Uterus (tissue), 4 donors: ENCODE data around the gene AUNIP. TPM values are rescaled to one million over a fixed set of nuclear protein-coding genes. Genes with fewer than 3 reads are reported as not detected.

Source experiments
- DNase-seq, 2 donors: peaks; one replicate each; pipeline ENCODE4 v3.0.0-alpha.2; 2019 to 2020
- H3K27ac ChIP-seq, 2 donors: fragments of 200-600 bp; sonication (generic); 1 replicate in 1 of 2; 2 replicates in 1 of 2; pipeline ENCODE4 v1.5.1; 2016 to 2018
- H3K27me3 ChIP-seq, 2 donors: fragments of 200-600 bp; sonication (generic); one replicate each; pipeline ENCODE4 v1.5.1; 2018 to 2019; ENCODE audit warnings: control low read depth in 1 of 2
- H3K36me3 ChIP-seq, 2 donors: fragments of 200-600 bp; sonication (generic); one replicate each; pipeline ENCODE4 v1.5.1; 2019; ENCODE audit warnings: control low read depth in 1 of 2
- H3K4me1 ChIP-seq, 2 donors: fragments of 200-600 bp; sonication (generic); one replicate each; pipeline ENCODE4 v1.5.1; 2018 to 2019; ENCODE audit warnings: control low read depth in 1 of 2
- H3K4me3 ChIP-seq, 2 donors: fragments of 200-600 bp; sonication (generic); 1 replicate in 1 of 2; 2 replicates in 1 of 2; pipeline ENCODE4 v1.5.1; 2018 to 2019; ENCODE audit warnings: mild to moderate bottlenecking in 1 of 2
- H3K9me3 ChIP-seq, 2 donors: fragments of 200-600 bp; sonication (generic); one replicate each; pipeline ENCODE4 v1.5.1; 2019; ENCODE audit warnings: control low read depth in 1 of 2
- POLR2A ChIP-seq, 2 donors: fragments of 450-650 bp; IDR thresholded peaks; one replicate each; pipeline ENCODE4 v1.6.1; 2016; ENCODE audit warnings: antibody characterized with exemption in 2 of 2, mild to moderate bottlenecking in 1 of 2, moderate library complexity in 1 of 2
- intact Hi-C: fragments of 100-400 bp; cut with DNase I; formaldehyde crosslinking; loops from one replicate; pipeline ENCODE4 v1.15.1; 2023; ENCODE audit warnings: low total_unique reads
- total RNA-seq, 4 donors: library from RNA; depleted of rRNA in 3 of 4; stranded (reverse); fragments of >200 nt in 3 of 4; gene quantifications; one replicate each; pipeline versions ENCODE4 v1.1.0 to v1.2.4, GENCODE V29; 2014 to 2023
- TF ChIP-seq, protein P1 (sequence below), 4 experiments: fragments of 200-600 bp in 2 of 4; fragments of 450-650 bp in 2 of 4; sonication (generic) in 2 of 4; IDR thresholded peaks; one replicate each; pipeline ENCODE4 v1.5.1; 2016 to 2019; ENCODE audit warnings: antibody characterized with exemption in 4 of 4, mild to moderate bottlenecking in 2 of 4, moderate library complexity in 1 of 4
- donor health status: DM: yes; HTN: yes; CAD: no.

AUNIP gene
- total RNA-seq, 4 donors from 2014 or later, result 1.1 TPM; not detected in 3

GRCh38 chr1:25813734-25814471 is 45.4 kb downstream of the AUNIP start:
- no peaks in the 10 kb centered on the region for H3K4me1 ChIP-seq
- H3K4me3 ChIP-seq, result no peak overlapping the region
- no peaks in the 10 kb centered on the region for H3K36me3 ChIP-seq
- no peaks in the 10 kb centered on the region for H3K9me3 ChIP-seq
- DNase-seq, result no peak
- intact Hi-C loops, result loop anchor here (5.0 kb wide), 1 partner anchor 207 kb away; no protein-coding TSS in a partner anchor
- no peak overlapping the region for H3K27ac ChIP-seq
- no peaks in the 10 kb centered on the region for H3K27me3 ChIP-seq
- no peak for TF ChIP-seq POLR2A (IDR thresholded peaks at IDR 0.05)
- TF ChIP-seq, protein P1, sequence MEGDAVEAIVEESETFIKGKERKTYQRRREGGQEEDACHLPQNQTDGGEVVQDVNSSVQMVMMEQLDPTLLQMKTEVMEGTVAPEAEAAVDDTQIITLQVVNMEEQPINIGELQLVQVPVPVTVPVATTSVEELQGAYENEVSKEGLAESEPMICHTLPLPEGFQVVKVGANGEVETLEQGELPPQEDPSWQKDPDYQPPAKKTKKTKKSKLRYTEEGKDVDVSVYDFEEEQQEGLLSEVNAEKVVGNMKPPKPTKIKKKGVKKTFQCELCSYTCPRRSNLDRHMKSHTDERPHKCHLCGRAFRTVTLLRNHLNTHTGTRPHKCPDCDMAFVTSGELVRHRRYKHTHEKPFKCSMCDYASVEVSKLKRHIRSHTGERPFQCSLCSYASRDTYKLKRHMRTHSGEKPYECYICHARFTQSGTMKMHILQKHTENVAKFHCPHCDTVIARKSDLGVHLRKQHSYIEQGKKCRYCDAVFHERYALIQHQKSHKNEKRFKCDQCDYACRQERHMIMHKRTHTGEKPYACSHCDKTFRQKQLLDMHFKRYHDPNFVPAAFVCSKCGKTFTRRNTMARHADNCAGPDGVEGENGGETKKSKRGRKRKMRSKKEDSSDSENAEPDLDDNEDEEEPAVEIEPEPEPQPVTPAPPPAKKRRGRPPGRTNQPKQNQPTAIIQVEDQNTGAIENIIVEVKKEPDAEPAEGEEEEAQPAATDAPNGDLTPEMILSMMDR (IDR thresholded peaks at IDR 0.05), result no peak

DNA sequence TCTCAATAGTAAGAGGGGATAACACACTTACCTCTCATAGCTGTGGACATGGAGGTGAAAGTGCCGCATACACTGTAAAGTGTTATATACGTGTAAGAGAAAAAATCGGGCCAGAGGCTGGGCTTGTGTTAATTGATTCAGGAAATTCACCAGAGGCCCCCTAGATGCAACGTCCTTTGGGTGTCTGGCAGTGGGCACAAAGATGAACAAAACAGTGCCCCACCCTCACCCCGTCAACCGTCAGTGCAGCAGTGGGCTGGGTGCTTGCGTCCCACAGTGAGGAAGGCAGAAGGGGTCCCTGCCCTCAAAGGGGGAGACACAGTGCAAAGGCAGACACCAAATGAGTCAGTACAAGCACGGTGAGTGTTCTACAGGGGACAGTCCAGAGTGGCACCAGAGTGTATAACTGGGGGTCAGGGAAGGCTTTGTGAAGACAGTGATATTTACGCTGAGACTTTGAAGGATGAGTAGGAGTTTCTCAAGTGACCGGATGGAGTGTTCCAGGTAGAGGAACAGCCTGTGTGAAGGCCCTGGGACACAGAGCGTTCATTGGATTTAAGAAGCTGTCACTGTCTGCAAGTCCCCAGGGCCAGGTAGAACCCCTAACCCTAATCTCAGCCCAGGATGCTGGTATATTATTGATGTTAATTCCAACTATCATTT is 46.1 kb downstream of the AUNIP start:
- TF ChIP-seq POLR2A (IDR thresholded peaks at IDR 0.05), result no peak
- TF ChIP-seq, protein P1 (IDR thresholded peaks at IDR 0.05), result no peak
- Histone ChIP-seq H3K9me3 (no peaks in the 10 kb centered on the region), H3K4me3 (no peak overlapping the region), H3K4me1 (no peaks in the 10 kb centered on the region), H3K27me3 (no peaks in the 10 kb centered on the region), H3K27ac (no peak overlapping the region), H3K36me3 (no peaks in the 10 kb centered on the region)
- no peak for DNase-seq
- intact Hi-C loops, result loop anchor here (5.0 kb wide), 1 partner anchor 206 kb away; no protein-coding TSS in a partner anchor

- no peak overlapping the region for H3K27ac ChIP-seq
- H3K36me3 ChIP-seq, result no peaks in the 10 kb centered on the region
- H3K27me3 ChIP-seq, result no peaks in the 10 kb centered on the region
- H3K4me1 ChIP-seq, result peaks cover 0 to under 1% of the 10 kb centered on the region in 2 donors
- intact Hi-C loops, result loop anchor here (5.0 kb wide), 1 partner anchor 204 kb away; no protein-coding TSS in a partner anchor
- H3K4me3 ChIP-seq, result no peak overlapping the region
- no peak for TF ChIP-seq POLR2A (IDR thresholded peaks at IDR 0.05)
- TF ChIP-seq, protein P1 (IDR thresholded peaks at IDR 0.05), result no peak
- H3K9me3 ChIP-seq, result no peaks in the 10 kb centered on the region
- no peak for DNase-seq
Measured at GRCh38 chr1:25811384-25812082, 47.7 kb downstream of the AUNIP start.

GRCh38 chr1:25810341-25811299 is 48.6 kb downstream of the AUNIP start:
- H3K9me3 ChIP-seq, result no peaks in the 10 kb centered on the region
- H3K4me1 ChIP-seq, result peaks cover 0 to 5% of the 10 kb centered on the region in 2 donors
- intact Hi-C loops, result loop anchor here (5.0 kb wide), 1 partner anchor 203 kb away; no protein-coding TSS in a partner anchor
- no peaks in the 10 kb centered on the region for H3K27me3 ChIP-seq
- peak; percentile 70 to 75 for DNase-seq
- no peak overlapping the region for H3K27ac ChIP-seq
- no peaks in the 10 kb centered on the region for H3K36me3 ChIP-seq
- H3K4me3 ChIP-seq, result no peak overlapping the region
- TF ChIP-seq, protein P1 (IDR thresholded peaks at IDR 0.05), result peak; percentile 88 to 93 (median 91)
- peak in 1 of 2 donors; percentile 32 for TF ChIP-seq POLR2A (IDR thresholded peaks at IDR 0.05)
